GM23248 (cell line): Measurements from ENCODE around the gene SEMA4D.

ENCODE experiments used
- EZH2 ChIP-seq: fragments of 200-600 bp; sonication (generic); IDR thresholded peaks from 2 replicates; pipeline ENCODE4 v1.6.1; 2018; ENCODE audit warnings: antibody characterized with exemption, mild to moderate bottlenecking; ENCODE audit not compliant: insufficient read depth, poor library complexity, severe bottlenecking
- EZH2phosphoT487 ChIP-seq: fragments of 200-600 bp; sonication (generic); IDR thresholded peaks from 2 replicates; pipeline ENCODE4 v1.6.1; 2018; ENCODE audit warnings: antibody characterized with exemption, moderate library complexity, mild to moderate bottlenecking, low read depth; ENCODE audit not compliant: insufficient read depth

DNA sequence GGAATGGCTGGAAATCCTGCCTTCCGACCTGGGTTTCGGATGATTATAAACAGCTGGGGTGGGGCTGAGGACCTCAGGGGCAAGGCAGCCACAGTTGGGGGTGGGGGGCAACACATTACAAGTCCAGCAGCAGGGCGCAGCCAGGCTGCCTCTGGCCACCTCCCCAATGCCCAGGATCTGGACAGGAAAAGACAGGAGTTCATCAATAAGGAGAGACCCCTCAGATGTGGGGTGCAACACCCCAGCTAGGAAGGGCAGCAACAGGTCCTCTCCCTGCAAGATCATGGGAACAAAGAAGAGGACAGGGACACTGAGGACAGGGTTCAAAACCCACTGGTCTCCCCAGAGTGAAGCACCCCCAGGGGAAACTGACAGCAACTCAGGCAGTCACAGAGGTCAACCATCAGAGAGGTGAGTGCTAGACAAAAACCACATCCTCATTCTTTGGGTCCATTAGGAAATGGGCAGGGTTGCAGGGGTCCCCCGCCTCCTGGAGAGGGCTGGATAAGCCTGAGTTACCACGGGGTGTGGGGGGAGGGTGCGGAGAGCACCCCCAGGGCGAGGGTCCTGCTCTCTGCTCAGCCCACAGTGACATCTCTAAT lies 33.5 kb downstream of the SEMA4D start:
- TF ChIP-seq EZH2 (no peak), EZH2phosphoT487 (no peak)
